Activated CD8-positive, alpha-beta memory T cell treated with anti-CD3 and anti-CD28 coated beads, Interleukin-2, amount 50 U/mL, for 24 hours (primary cell): ENCODE data around the gene AKAP13.

Experiments used
- DNase-seq: peaks from one replicate; pipeline ENCODE4 v3.0.0-alpha.2; 2020; ENCODE audit errors: extremely low read depth

The AKAP13 gene

DNA sequence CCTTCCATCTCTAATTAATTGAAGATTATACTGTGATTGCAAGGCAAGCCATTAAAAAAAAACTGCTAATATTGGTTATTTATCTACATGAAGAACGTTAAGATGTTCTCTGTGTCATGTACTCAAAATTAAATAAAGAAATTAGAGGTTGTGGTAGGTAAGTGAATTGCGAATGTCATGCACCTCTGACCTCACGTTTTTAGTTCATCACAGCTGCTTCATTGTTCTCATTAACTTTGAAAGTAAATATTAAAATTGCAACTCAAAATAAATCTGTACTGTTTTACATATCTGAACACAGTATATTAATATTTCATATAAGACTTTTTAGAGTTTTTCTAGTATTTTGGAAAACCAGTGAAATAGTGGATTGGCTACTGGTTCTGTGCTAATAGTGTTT is 320.4 kb downstream of the AKAP13 start:
- no peak for DNase-seq

DNA sequence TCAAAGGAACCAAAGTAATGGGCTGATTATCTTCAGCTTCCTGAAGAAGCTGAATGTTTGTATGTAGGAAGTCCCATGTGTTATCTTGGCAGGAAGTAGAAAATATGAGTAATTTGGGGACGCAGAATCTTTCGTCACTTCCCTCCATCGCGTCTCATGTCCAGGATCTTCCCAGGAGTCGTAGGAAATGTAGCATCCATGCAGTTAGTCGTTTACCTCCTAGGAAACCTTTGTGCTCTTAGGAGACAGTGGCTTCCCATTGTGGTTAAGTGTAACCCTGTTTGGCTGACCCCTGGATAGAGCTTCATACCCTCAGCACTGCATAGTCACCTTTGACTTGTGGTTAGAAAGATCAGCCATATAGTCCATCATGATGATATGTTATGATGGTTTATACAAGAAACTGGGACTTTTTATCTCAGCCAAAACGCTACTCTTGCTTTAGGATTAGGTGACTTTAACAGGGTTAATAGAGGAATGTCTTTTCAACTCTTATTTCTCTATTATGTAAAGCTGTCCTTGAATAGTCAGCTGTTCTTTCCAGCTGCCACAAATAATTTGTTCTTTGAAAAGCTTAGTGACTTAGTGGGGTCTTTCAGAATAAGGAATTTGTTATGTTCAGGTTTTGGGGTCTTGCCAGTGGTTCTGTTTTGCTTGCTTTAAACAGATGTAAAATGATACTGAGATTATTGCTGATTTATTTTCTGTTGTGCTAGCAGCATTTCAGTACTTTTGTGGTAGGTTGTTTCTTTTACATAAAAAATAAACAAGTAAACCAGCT is 322.1 kb downstream of the AKAP13 start:
- no peak for DNase-seq

DNA sequence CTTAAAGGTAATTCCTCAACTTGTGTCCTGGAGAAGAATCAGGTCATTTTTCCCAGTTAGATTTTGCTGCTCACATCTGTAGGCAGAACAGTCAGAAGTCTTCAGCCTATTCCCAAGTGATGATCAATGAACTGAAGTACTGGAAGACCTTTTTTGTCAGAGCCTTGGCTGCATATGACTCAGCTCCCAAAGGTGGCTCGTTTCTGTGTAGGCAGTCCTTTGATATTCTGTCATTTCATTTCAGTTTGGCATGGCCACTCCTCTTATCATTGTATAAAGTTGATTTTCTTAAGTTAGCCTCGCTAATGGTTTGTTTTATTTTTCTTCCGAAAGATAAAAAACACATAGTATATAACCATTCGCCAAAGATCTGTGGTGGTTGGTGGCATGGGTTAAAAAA is 323.7 kb downstream of the AKAP13 start:
- DNase-seq = no peak

DNA sequence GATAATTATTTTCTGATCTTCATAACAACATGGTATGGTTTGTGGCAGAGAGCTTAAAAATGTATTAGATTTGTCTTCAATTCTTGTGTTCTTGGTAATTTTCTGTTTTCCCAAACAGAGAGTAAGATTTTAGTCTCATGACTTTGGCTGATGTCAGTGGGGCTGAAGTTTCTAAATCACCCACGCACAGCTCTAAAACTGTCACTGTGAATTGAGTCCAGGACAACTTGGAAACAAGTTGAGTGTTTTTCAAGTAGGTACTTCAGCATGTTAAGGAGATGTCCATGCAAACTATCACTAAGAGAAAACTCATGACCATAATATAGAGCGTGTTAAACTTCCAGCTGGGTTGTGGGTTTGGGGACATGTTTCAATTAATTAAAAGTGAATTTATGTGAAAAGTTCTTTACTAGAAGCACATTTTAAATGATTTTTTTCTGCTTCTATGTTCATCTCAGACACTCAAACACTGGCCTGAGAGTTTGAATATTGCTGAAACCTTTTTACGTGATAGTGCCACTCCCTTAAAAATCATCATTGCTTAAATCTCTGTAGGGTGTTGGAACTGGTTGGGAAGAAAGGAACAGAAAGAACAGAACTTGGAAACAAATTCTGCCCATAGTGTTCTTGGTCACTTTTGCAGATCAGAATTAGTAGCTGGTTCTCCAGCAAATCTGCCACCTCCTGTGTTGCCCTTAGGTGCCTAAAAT is 324.5 kb downstream of the AKAP13 start:
- no peak for DNase-seq

DNA sequence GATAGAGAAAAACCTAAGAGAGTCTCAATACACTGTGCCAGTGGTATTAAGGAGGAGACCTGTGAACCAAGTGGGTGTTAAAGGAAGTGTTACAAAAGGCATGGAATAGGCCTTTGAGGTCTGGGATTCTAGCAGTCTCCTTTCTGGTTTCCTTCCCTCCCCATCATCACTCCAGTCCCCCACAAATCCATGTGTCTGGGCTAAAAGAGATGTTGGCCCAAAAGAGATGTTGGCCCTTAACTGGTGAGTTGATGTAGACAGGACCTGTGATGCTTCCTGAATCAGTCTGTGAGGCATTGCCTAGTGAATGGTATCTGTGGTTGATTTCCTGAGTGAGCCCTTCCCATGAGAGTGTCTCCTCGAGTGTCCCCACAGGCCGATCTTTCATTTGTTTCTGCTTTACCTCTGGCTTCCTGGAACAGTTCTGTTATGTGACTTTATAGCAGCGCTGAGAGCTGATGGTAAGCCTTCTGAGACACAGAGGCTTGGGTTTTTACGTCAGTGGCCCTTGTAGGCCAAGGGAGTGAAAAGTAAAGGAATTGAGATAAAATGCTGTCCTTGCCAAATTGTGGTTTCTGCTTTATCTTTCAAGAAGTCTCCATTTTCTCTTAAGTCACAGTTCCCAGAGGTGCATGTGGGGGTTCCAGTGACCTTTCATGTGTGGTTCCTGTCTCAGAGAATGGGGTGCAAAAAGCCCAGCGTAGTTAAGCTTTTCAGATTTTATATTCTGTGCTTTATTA is 326.5 kb downstream of the AKAP13 start:
- no peak for DNase-seq

DNA sequence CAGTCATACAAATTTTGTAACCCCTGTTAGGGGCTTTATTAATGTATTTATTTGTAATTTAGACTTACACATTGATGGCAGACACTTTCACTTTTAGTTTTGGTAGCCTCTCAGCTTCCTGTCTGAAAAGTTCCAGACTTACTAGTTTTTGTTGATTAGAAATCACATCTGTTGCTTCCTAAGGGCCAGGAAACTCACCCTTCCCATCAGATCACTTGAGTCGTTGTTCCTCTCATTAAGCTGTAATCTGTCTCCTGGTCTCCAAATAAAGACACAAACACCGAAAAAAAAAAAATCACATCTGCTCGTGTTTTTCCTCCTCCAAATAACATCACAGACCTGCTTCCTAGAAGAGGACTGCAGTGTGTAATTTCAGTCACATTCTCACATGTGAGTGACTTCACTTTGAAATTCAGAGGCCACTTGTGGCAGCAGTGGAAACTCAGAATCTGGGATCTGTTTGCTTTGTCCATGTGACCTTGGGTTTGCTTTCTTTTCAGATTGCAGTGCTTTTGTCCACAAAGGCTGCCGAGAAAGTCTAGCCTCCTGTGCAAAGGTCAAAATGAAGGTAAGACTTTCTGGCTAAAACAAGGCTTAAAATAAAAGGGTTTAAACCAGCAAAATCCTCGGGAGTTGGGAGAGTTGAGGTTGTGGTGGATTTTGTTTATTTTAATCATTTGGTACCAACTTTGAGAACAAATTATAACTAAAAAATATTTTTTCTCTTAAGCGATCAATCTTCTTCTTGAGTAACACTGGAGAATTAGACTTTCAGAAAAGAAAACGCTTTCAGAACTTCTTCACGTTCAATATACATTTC is 327.3 kb downstream of the AKAP13 start:
- DNase-seq = no peak

DNA sequence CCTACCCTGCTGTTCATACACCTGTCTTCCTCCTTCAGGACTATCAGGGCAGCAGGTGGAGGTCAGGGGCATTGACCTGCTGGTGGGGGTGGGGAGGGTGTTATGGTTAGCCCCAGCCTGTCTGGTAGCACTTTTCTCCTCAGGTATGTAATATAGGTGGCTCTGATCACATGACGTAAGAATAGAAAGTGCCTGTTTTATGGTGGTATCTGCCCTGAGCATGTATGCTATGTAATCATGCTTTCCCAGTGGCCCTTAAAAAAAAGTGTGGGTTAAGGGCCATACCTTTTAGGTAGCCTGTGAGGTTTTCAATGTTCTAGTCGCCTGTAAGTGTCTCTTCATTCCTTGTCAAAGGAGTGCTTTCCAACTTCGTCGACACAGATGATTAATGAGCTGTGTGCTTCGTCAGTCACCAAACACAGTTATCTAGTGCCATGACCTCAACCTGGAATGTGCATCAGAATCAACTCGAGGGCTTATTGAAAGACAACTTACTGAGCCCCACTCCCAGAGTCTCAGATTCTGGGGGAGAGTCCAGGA is 328.1 kb downstream of the AKAP13 start:
- DNase-seq = no peak

DNA sequence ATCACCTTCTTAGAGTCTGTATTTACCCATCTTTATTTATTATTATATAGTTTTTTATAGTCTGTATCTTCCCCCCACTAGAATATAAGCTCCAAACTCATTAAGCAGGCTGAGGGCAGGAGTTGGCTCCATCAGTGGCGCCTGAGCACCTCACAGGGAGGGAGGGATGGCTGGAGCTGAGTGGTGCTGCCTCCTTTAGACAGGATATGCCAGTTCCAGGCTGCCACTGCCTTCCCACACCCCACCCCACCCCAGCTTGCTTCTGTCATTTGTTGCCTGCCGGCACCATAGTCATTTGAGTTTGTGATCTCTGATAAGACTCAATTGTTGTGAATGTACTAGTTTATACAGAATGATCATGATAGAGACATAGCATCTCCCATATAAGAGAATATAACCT is 328.8 kb downstream of the AKAP13 start:
- DNase-seq = no peak

DNA sequence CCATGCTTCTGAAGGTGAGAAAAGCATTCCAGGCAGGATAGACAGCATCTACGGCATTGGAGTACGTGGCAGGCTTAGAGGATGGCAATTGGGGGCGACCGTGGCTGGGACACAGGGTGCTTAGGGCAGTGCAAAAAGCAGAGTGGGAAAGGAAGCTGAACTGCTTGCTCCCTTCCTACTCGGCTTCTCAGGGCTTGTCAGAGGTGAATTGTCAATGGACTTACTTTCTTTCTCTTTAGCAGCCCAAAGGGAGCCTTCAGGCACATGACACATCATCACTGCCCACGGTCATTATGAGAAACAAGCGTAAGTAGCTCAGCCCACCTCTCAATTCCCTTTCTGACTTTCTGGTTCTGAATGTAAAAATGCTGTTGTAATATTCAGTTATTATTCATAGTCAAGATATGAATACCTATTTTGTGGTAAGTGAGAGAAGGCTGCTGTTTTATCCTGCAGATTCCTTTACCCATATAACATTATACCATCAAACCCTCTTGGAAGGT is 330.0 kb downstream of the AKAP13 start:
- no peak for DNase-seq

DNA sequence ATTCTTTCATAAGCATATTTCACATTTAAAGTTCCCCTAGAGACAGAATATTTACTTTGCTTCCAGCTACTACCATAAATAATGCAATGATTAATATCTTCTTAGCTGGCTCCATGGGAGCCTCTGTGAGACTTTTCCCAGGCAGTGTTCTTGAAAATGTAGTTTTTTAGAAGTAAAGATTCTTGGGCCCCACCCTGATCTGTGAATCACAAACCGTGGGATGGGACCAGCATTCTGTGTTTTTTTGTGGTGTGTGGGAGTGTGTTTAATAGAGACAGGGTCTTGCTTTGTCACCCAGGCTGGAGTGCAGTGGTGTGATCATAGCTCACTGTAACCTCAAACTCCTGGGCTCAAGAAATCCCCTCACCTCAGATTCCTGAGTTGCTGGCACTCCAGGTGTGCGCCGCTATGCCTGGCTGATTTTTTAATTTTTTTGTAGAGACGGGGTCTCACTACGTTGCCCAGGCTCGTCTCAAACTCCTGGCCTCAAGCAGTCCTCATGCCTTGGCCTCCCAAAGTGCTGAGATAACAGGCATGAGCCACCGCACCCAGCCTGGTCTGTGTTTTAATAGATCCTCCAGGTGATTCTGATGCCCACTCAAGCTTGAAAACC is 331.3 kb downstream of the AKAP13 start:
- DNase-seq = no peak

DNA sequence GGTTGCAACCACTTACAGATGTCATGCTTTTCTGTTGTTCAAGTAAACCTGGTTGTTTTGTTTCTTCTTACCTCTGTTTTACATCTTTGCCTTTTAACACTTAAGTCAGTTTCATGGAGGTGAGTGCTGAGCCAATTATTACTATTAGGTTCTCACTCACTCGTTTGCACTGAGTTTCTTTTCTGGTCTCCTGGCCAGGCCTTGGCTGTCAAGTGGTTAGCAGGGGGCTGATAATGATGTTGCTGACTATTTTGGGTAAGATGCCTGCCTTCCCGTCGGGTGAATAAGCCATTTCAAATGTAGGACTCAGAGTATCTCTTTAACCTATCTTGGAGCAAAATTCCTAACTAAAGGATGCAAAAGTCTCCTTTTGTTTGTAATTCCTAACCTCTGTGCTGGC is 335.9 kb downstream of the AKAP13 start:
- no peak for DNase-seq

DNA sequence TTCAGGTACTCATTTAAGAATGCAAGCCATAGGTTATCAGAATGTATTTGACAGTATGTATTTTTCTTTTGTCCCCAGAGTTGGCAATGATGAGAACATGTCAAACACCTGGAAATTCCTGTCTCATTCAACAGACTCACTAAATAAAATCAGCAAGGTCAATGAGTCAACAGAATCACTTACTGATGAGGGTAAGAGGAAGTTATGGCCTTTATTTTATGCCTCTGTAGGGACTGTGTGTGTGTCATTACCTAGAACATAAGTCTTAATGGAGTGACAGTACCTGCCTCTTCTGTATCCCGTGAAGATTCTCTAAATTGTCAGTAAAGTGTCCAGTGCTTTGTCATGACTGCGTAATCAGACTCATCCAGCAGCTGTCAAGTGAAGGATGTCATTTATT is 336.8 kb downstream of the AKAP13 start:
- DNase-seq = no peak

DNA sequence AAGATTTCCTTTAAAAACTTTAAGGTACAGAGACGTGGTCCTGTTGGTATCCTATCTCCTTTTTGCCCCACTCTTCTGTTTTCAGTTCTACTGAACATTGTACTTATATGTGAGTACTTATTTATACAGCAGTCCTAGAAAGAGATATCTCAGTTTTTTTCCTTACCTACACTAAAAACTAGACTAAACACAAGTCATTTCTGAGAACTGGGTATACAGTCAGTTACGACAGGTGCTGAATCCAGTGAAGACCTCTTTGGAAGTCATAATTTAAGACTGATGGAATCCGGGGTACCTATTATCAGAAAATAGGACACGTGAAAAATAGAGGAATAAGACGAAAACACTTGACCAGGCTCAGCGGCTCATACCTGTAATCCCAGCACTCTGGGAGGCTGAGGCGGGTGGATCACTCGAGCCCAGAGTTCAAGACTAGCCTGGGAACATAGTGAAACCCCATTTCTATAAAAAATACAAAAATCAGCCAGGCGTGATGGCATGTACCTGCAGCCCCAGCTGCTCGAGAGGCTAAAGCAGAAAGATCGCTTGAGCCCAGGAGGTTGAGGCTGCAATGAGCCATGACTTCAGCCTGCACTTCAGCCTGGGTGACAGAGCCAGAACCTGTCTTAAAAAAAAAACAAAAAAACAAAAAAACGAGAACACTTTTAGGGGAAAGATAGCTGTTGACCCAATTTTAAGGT is 338.0 kb downstream of the AKAP13 start:
- no peak for DNase-seq

DNA sequence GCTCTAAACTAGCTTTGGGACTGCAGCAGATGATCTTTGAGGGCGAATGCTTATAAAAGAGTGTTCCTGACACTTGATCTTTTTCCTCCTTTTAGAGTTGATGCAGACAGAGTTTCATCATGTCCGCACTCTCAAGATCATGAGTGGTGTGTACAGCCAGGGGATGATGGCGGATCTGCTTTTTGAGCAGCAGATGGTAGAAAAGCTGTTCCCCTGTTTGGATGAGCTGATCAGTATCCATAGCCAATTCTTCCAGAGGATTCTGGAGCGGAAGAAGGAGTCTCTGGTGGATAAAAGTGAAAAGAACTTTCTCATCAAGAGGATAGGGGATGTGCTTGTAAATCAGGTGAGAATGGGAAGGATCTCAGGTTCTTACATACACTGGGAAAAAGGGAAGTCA is 338.6 kb downstream of the AKAP13 start:
- DNase-seq = no peak

DNA sequence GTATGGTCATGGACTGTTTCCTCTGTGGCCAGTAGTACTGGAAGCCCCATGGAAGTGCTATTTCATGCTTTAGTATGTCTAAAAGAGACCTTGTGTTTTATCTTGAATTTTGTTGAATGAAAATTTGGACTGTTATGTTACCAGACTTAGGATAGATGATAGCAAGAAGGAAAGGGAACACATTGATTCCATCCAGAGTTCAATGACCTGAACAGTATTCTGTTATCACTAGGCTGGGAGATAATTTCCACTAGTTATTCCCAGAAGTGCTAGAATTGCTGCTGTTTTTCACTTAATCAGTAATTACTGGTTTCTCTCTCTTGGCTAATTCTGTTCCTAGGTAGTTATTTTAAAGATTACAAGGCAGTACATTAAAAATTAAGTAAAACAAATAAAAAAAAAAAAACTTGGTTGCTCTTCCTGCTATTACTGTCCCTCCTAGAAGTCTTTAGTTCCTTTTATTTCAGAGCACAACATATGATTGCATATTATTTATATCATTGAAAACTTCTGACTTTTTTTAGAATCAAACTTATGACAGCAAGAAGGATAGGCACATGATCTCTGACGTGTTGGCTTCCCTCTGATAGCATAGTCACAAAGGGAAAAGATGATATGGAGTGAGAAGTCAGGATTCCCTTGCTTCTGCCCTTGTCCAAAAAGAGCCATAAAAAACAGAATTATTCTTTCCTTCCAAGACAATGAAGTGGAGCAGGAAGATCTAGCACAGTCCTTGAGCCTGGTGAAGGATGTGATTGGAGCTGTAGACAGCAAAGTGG is 342.2 kb downstream of the AKAP13 start:
- DNase-seq = no peak

DNA sequence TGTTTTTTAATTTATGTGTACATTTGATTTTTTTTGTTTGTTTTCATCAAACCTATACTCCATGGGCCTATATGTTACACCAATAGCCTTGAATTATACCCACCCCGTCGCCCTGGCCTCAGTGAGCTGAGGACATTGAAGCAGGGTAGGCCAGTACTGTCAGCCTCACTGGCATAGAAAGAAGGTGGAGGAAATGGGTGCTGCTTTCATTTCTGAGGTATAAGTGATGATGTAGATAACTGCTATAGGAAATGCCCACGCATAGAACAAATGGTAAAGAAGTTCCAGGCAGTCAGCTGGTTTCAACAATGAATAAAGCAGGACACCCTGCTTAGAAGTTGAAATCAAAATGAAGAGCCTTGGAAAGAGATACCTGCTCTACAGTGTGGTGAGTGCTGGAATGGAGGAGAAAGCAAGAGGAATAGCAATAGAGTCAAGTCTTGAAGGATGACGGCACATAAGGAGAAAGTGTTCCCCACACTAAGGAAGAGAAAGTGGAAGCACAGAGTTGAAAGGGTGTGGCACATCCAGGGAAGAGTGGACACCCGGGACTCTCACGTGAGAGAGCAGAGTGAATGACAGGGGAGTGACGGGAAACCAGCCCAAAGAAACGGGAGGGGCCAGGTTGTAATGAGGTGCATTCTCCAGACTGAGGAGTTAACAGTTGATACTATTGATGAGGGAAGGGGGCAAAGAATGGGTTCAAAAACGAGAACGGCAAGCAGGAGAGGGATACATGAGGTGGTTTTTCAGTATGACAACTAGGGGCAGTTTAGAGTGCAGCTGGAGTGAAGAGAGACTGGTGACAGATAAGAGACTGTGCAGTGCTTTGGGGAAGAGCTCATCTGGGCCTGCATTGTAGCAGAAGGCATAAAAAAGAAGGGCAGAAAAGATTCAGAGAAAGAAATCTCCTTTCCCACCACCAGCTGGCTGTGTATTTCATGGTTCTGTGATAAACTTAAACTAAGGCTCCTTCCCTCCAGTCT is 343.9 kb downstream of the AKAP13 start:
- no peak for DNase-seq

DNA sequence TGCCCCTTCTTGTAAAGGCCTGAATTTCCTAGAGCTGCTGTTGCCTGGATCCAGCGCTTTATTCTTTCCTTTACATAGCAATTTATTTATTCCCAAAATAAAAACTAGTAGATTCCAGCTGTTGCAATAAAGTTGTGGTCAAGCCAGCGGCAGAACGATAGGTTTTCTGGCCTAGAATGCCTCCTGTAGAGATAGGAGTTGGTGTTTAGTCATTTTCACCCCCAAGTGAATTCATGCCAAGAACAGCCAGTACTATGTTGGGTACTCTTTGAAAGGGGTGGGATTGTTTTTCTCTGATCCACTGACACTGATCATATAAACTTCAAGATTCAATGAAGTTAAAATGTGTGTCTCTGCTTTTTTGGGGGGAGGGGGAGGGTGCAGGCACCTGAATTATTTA is 344.6 kb downstream of the AKAP13 start:
- no peak for DNase-seq

DNA sequence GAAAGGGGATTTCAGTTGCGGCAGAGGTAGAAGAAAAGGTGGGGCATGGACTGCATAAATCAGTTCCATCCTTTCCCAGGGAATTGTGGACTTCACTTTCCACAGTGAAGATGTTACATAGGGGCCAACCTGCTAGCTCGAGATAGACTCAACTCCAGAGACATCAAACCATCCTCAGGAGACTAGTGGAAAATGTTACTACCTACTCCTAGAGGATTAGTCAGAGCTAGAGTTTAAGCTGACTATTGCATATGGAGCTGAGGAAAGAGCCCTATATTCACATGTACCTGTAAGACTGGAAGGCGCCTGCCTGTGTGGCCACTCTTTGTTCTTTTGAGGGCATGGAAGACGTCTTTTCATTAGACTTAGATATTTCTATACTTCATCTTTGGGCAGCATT is 345.2 kb downstream of the AKAP13 start:
- no peak for DNase-seq
